SK-N-SH (cell line): ENCODE data around the gene SLC25A26.

Experiments used
- EP300 ChIP-seq, 2 experiments: IDR thresholded peaks; 2 replicates each; pipeline versions ENCODE4 v1.4.0 to v1.6.1; 2012; ENCODE audit warnings: borderline replicate concordance in 1 of 2, low read depth in 1 of 2, low read length in 1 of 2
- MXI1 ChIP-seq: IDR thresholded peaks from 2 replicates; pipeline ENCODE4 v1.6.1; 2012; ENCODE audit warnings: mild to moderate bottlenecking, low read depth, low read length, improper control_type of control experiment
- NFIC ChIP-seq: IDR thresholded peaks from 2 replicates; pipeline ENCODE4 v1.4.0; 2012; ENCODE audit warnings: borderline replicate concordance
- RXRA ChIP-seq: IDR thresholded peaks from 2 replicates; pipeline ENCODE4 v1.4.0; 2012; ENCODE audit warnings: low read depth, mild to moderate bottlenecking, borderline replicate concordance
- TF ChIP-seq, protein P1 (sequence below): fragments of 200-600 bp; sonication (generic); IDR thresholded peaks from 2 replicates; pipeline ENCODE4 v1.6.1; 2017; ENCODE audit warnings: antibody characterized with exemption, mild to moderate bottlenecking, moderate library complexity
- TF ChIP-seq, protein P2 (sequence below): IDR thresholded peaks from 2 replicates; pipeline ENCODE4 v1.6.1; 2012; ENCODE audit warnings: mild to moderate bottlenecking, low read depth, low read length, moderate library complexity

DNA sequence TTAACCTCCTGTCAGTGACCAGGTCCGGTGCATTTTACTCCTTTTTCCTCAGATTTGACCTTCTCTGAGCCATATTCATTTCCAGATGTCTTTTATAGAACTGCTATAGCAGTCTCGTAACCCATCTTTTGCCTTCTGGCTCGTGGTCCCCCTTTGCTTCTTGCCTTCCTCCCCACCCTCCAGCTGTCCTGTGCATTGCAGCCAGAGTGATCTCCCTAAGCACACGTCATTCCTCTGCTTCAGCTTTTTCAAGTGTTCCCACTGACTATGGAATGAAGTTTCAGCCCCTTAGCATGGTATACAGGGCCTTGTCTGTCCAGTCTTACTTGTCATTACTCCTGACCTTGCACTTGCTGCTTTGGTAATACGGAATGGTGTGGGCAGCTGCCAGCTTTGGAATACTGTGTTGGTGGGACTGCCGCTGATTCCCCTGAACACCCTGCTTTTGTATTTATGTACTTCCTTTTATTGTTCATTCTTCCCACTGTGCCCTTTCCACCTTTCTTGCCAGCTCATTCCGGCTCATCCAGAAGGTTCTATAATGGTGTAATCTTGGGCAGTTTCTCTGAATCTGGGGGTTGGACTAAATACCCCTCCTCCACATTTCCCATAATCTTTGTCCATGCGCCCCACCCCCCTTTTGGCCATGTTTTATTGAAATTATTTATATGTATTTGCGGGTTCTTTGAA is 38.9 kb downstream of the SLC25A26 start:
- TF ChIP-seq, protein P1, sequence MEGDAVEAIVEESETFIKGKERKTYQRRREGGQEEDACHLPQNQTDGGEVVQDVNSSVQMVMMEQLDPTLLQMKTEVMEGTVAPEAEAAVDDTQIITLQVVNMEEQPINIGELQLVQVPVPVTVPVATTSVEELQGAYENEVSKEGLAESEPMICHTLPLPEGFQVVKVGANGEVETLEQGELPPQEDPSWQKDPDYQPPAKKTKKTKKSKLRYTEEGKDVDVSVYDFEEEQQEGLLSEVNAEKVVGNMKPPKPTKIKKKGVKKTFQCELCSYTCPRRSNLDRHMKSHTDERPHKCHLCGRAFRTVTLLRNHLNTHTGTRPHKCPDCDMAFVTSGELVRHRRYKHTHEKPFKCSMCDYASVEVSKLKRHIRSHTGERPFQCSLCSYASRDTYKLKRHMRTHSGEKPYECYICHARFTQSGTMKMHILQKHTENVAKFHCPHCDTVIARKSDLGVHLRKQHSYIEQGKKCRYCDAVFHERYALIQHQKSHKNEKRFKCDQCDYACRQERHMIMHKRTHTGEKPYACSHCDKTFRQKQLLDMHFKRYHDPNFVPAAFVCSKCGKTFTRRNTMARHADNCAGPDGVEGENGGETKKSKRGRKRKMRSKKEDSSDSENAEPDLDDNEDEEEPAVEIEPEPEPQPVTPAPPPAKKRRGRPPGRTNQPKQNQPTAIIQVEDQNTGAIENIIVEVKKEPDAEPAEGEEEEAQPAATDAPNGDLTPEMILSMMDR, result no peak
- TF ChIP-seq RXRA (no peak), NFIC (no peak), EP300 (IDR thresholded peaks at IDR 0.05; ENCODE audit: borderline replicate concordance in 1 of 2, low read depth in 1 of 2, low read length in 1 of 2) (no peak), MXI1 (no peak)
- TF ChIP-seq, protein P2, sequence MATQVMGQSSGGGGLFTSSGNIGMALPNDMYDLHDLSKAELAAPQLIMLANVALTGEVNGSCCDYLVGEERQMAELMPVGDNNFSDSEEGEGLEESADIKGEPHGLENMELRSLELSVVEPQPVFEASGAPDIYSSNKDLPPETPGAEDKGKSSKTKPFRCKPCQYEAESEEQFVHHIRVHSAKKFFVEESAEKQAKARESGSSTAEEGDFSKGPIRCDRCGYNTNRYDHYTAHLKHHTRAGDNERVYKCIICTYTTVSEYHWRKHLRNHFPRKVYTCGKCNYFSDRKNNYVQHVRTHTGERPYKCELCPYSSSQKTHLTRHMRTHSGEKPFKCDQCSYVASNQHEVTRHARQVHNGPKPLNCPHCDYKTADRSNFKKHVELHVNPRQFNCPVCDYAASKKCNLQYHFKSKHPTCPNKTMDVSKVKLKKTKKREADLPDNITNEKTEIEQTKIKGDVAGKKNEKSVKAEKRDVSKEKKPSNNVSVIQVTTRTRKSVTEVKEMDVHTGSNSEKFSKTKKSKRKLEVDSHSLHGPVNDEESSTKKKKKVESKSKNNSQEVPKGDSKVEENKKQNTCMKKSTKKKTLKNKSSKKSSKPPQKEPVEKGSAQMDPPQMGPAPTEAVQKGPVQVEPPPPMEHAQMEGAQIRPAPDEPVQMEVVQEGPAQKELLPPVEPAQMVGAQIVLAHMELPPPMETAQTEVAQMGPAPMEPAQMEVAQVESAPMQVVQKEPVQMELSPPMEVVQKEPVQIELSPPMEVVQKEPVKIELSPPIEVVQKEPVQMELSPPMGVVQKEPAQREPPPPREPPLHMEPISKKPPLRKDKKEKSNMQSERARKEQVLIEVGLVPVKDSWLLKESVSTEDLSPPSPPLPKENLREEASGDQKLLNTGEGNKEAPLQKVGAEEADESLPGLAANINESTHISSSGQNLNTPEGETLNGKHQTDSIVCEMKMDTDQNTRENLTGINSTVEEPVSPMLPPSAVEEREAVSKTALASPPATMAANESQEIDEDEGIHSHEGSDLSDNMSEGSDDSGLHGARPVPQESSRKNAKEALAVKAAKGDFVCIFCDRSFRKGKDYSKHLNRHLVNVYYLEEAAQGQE, result no peak
